SK-N-SH (cell line): ENCODE results near the gene C16orf95. TPM values are rescaled to one million over a fixed set of nuclear protein-coding genes. Genes with fewer than 3 reads are reported as not detected.

Experiments used
- CTCF ChIA-PET: fragments of 300-600, 350-600 bp; formaldehyde crosslinking; extraction: SDS; loops from one replicate; lab custom pipeline; 2021; lab: Yijun Ruan, JAX
- POLR2A ChIA-PET: fragments of 350-600 bp; sonication (Branson Sonifier 250); formaldehyde crosslinking; extraction: SDS; loops from one replicate; lab custom pipeline; 2020; ENCODE audit warnings: antibody characterized with exemption, inconsistent platforms; lab: Yijun Ruan, JAX
- DNase-seq: peaks from one replicate; pipeline ENCODE4 v3.0.0; 2012
- H2AFZ ChIP-seq: fragments of 200-600 bp; sonication (generic); 2 replicates; pipeline ENCODE4 v1.8.1; 2016; ENCODE audit warnings: antibody characterized with exemption, mild to moderate bottlenecking, low read depth
- H3F3A ChIP-seq: fragments of 200-600 bp; sonication (generic); replicated peaks from 2 replicates; pipeline ENCODE3; 2016; ENCODE audit warnings: antibody characterized with exemption, mild to moderate bottlenecking; ENCODE audit not compliant: insufficient read depth
- H3K27ac ChIP-seq, 2 experiments: fragments of 200-500 bp in 1 of 2; fragments of 200-600 bp in 1 of 2; sonication (Bioruptor generic) in 1 of 2; sonication (generic), shearing (Covaris generic) in 1 of 2; 2 replicates each; pipeline versions ENCODE4 v1.5.1 to v1.6.1; 2014 to 2016; ENCODE audit warnings: low read depth in 2 of 2, inconsistent platforms in 1 of 2, low read length in 1 of 2, mild to moderate bottlenecking in 1 of 2, mixed read lengths in 1 of 2
- H3K27me3 ChIP-seq: fragments of 200-600 bp; sonication (generic), shearing (Covaris generic); 2 replicates; pipeline ENCODE4 v1.6.1; 2016; ENCODE audit warnings: mixed run types; ENCODE audit not compliant: insufficient read depth
- H3K36me3 ChIP-seq, 2 experiments: fragments of 200-500 bp in 1 of 2; fragments of 200-600 bp in 1 of 2; sonication (Bioruptor generic) in 1 of 2; sonication (generic) in 1 of 2; replicated peaks in 1 of 2; 2 replicates each; pipeline versions ENCODE3 to v1.5.1; 2014 to 2016; ENCODE audit warnings: low read length in 1 of 2, mild to moderate bottlenecking in 1 of 2; ENCODE audit not compliant: insufficient read depth in 2 of 2, control insufficient read depth in 1 of 2
- H3K4me1 ChIP-seq, 2 experiments: fragments of 200-500 bp in 1 of 2; fragments of 200-600 bp in 1 of 2; sonication (Bioruptor generic) in 1 of 2; sonication (generic), shearing (Covaris generic) in 1 of 2; 2 replicates each; pipeline versions ENCODE4 v1.5.1 to v1.6.1; 2014 to 2016; ENCODE audit warnings: low read depth in 1 of 2, low read length in 1 of 2, mixed run types in 1 of 2; ENCODE audit not compliant: insufficient read depth in 2 of 2, control insufficient read depth in 1 of 2
- H3K4me2 ChIP-seq: fragments of 200-600 bp; sonication (generic), shearing (Covaris generic); 2 replicates; pipeline ENCODE4 v1.6.1; 2017; ENCODE audit warnings: mixed run types
- H3K4me3 ChIP-seq, 2 experiments: fragments of 200-500 bp in 1 of 2; fragments of 200-600 bp in 1 of 2; sonication (Bioruptor generic) in 1 of 2; sonication (generic), shearing (Covaris generic) in 1 of 2; 2 replicates each; pipeline versions ENCODE4 v1.5.1 to v1.8.1; 2014 to 2016; ENCODE audit warnings: low read depth in 2 of 2, inconsistent platforms in 1 of 2, low read length in 1 of 2, mild to moderate bottlenecking in 1 of 2, mixed read lengths in 1 of 2, moderate library complexity in 1 of 2
- H3K79me2 ChIP-seq: fragments of 200-600 bp; sonication (generic); 2 replicates; pipeline ENCODE4 v1.8.1; 2017; ENCODE audit warnings: mild to moderate bottlenecking; ENCODE audit not compliant: insufficient read depth
- H3K9ac ChIP-seq: fragments of 200-600 bp; sonication (generic); 2 replicates; pipeline ENCODE4 v1.6.1; 2017; ENCODE audit warnings: mixed run types
- H3K9me2 ChIP-seq: fragments of 200-600 bp; sonication (generic); 2 replicates; pipeline ENCODE4 v1.6.1; 2017; ENCODE audit warnings: mixed run types
- H3K9me3 ChIP-seq: fragments of 200-600 bp; sonication (generic); 2 replicates; pipeline ENCODE4 v1.6.1; 2017; ENCODE audit warnings: mixed run types, mild to moderate bottlenecking, moderate library complexity
- H4K20me1 ChIP-seq: fragments of 200-600 bp; sonication (generic); 2 replicates; pipeline ENCODE4 v1.6.1; 2017; ENCODE audit warnings: mild to moderate bottlenecking, mixed run types; ENCODE audit not compliant: insufficient read depth
- CHD2 ChIP-seq: fragments of 150-350 bp; IDR thresholded peaks from 2 replicates; pipeline ENCODE4 v1.6.1; 2018; ENCODE audit warnings: low read length; ENCODE audit not compliant: partially characterized antibody
- CTCF ChIP-seq: fragments of 200-600 bp; sonication (generic); IDR thresholded peaks from 2 replicates; pipeline ENCODE4 v1.6.1; 2017; ENCODE audit warnings: antibody characterized with exemption, mild to moderate bottlenecking, moderate library complexity
- EP300 ChIP-seq, 2 experiments: IDR thresholded peaks; 2 replicates each; pipeline versions ENCODE4 v1.4.0 to v1.6.1; 2012; ENCODE audit warnings: borderline replicate concordance in 1 of 2, low read depth in 1 of 2, low read length in 1 of 2
- EZH2phosphoT487 ChIP-seq: fragments of 200-600 bp; sonication (generic); IDR thresholded peaks from 2 replicates; pipeline ENCODE4 v1.6.1; 2017; ENCODE audit warnings: low read depth, mixed run types, mild to moderate bottlenecking, antibody characterized with exemption, moderate library complexity, borderline replicate concordance
- FOSL2 ChIP-seq: IDR thresholded peaks from 2 replicates; pipeline ENCODE4 v1.4.0; 2012; ENCODE audit warnings: low read depth, mild to moderate bottlenecking, moderate library complexity, borderline replicate concordance
- FOXM1 ChIP-seq: IDR thresholded peaks from 2 replicates; pipeline ENCODE4 v1.4.0; 2012; ENCODE audit warnings: low read depth, mild to moderate bottlenecking
- JUND ChIP-seq: IDR thresholded peaks from 2 replicates; pipeline ENCODE4 v1.4.0; 2012
- MEF2A ChIP-seq: IDR thresholded peaks from 2 replicates; pipeline ENCODE4 v1.4.0; 2012; ENCODE audit warnings: low read depth, borderline replicate concordance
- NRF1 ChIP-seq: IDR thresholded peaks from 2 replicates; pipeline ENCODE4 v1.6.1; 2012; ENCODE audit warnings: low read depth, mild to moderate bottlenecking, low read length
- POLR2AphosphoS5 ChIP-seq: IDR thresholded peaks from 2 replicates; pipeline ENCODE4 v1.6.1; 2012; ENCODE audit warnings: low read depth, low read length
- RAD21 ChIP-seq: IDR thresholded peaks from 2 replicates; pipeline ENCODE4 v1.6.1; 2012; ENCODE audit warnings: mild to moderate bottlenecking, low read length
- RCOR1 ChIP-seq: fragments of 150-350 bp; IDR thresholded peaks from 2 replicates; pipeline ENCODE4 v1.6.1; 2017; ENCODE audit warnings: antibody characterized with exemption, low read length
- RFX5 ChIP-seq: IDR thresholded peaks from 2 replicates; pipeline ENCODE4 v1.6.1; 2012; ENCODE audit warnings: mild to moderate bottlenecking, improper control_type of control experiment, low read length
- SIN3A ChIP-seq: IDR thresholded peaks from 2 replicates; pipeline ENCODE4 v1.6.1; 2012; ENCODE audit warnings: low read depth, mild to moderate bottlenecking, low read length, moderate library complexity, borderline replicate concordance
- SMC3 ChIP-seq: IDR thresholded peaks from 2 replicates; pipeline ENCODE4 v1.6.1; 2012; ENCODE audit warnings: low read depth, low read length, improper control_type of control experiment
- TAF1 ChIP-seq: IDR thresholded peaks from 2 replicates; pipeline ENCODE4 v1.6.1; 2012; ENCODE audit warnings: low read depth, mild to moderate bottlenecking, low read length, moderate library complexity, borderline replicate concordance
- TCF12 ChIP-seq: IDR thresholded peaks from 2 replicates; pipeline ENCODE4 v1.4.0; 2012
- TEAD4 ChIP-seq: IDR thresholded peaks from 2 replicates; pipeline ENCODE4 v1.4.0; 2012; ENCODE audit warnings: mild to moderate bottlenecking, borderline replicate concordance; ENCODE audit not compliant: insufficient read depth
- WGBS: methylation state at CpG from one replicate; pipeline ENCODE4 v1.1.6; 2017; ENCODE audit warnings: low lambda C conversion rate; 5-methylcytosine and 5-hydroxymethylcytosine counted together
- polyA plus RNA-seq, 3 experiments: library from polyadenylated mRNA; depleted of rRNA; stranded (reverse); fragments of >200 nt; gene quantifications; 2 replicates each; pipeline ENCODE4 v1.2.3, GENCODE V29; 2012
- TF ChIP-seq, protein P1 (sequence below): IDR thresholded peaks from 2 replicates; pipeline ENCODE4 v1.4.0; 2012; ENCODE audit warnings: low read depth
- TF ChIP-seq, protein P2 (sequence below): IDR thresholded peaks from 2 replicates; pipeline ENCODE4; 2012
- TF ChIP-seq, protein P3 (sequence below): fragments of 150-350 bp; IDR thresholded peaks from 2 replicates; pipeline ENCODE4 v1.6.1; 2016; ENCODE audit warnings: mild to moderate bottlenecking, low read depth, low read length
- TF ChIP-seq, protein P4 (sequence below): IDR thresholded peaks from 2 replicates; pipeline ENCODE4 v1.4.0; 2012; ENCODE audit warnings: low read depth, borderline replicate concordance

C16orf95 gene
- polyA plus RNA-seq, 1 of the 3 experiments (the other 2 are of a cell fraction), result 5.0 TPM

DNA sequence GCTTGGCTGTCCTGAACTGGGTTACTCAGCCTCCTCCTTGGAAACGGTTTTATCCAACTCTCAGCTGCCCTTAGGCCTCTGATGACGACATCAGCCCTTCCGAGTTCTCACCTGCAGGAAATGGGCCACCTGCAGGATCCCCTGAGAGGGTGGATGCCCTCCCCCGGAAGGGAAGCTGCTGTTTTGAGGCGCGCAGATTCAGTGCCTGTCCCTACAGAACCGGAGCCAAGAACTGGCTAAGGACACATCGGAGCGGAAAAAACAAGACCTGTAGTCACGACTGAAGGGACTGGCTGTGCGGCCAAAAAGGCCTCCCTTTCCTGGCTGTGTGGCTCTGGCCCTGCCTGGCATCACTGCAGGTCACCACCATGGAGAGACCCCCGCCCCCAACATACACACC, 11.7 kb upstream of the C16orf95 start:
- ChIA-PET CTCF (no interaction called here), POLR2A (no interaction called here)
- TF ChIP-seq MEF2A (no peak), TAF1 (no peak), JUND (no peak), CTCF (no peak), CHD2 (no peak), NRF1 (no peak), SMC3 (no peak), RAD21 (no peak), EZH2phosphoT487 (no peak), SIN3A (no peak)
- TF ChIP-seq, protein P1, sequence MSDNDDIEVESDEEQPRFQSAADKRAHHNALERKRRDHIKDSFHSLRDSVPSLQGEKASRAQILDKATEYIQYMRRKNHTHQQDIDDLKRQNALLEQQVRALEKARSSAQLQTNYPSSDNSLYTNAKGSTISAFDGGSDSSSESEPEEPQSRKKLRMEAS, result no peak
- H3K9ac ChIP-seq, result no peak overlapping the region
- WGBS, result 93% methylated on average over 9 of the region's 12 CpGs
- H3K9me3 ChIP-seq, result no peaks in the 10 kb centered on the region
- no peak overlapping the region for H2AFZ ChIP-seq
- no peaks in the 10 kb centered on the region for H3K9me2 ChIP-seq
- H3K27me3 ChIP-seq, result no peaks in the 10 kb centered on the region
- no peak overlapping the region for H3K27ac ChIP-seq
- no peak overlapping the region for H3K4me2 ChIP-seq
- H3K4me1 ChIP-seq, result peaks cover 0 to 7% of the 10 kb centered on the region in 2 experiments; a peak in 1 of 4 replicates
- no peaks in the 10 kb centered on the region for H3F3A ChIP-seq
- no peaks in the 10 kb centered on the region for H3K79me2 ChIP-seq
- DNase-seq, result no peak
- H4K20me1 ChIP-seq, result 0 out of 2 replicates have a peak, but pooled peaks cover 4% of the 10 kb centered on the region
- H3K4me3 ChIP-seq, result no peak overlapping the region
- peaks cover 0 to 33% of the 10 kb centered on the region in 2 experiments for H3K36me3 ChIP-seq

- Histone ChIP-seq H3K36me3 (peaks cover 0 to 32% of the 10 kb centered on the region in 2 experiments), H3K27me3 (no peaks in the 10 kb centered on the region), H3K79me2 (no peaks in the 10 kb centered on the region), H4K20me1 (0 out of 2 replicates have a peak, but pooled peaks cover 4% of the 10 kb centered on the region), H3K4me2 (no peak overlapping the region), H3K27ac (no peak overlapping the region), H3F3A (no peaks in the 10 kb centered on the region), H2AFZ (no peak overlapping the region), H3K9me3 (no peaks in the 10 kb centered on the region), H3K4me1 (peaks cover 0 to 7% of the 10 kb centered on the region in 2 experiments; a peak in 1 of 4 replicates), H3K4me3 (no peak overlapping the region), H3K9me2 (no peaks in the 10 kb centered on the region), H3K9ac (no peak overlapping the region)
- POLR2A ChIA-PET, result no interaction called here
- CTCF ChIA-PET, result no interaction called here
- DNase-seq, result no peak
- 82% methylated on average over 14 of the region's 19 CpGs for WGBS
- TF ChIP-seq RFX5, result no peak
- no peak for TF ChIP-seq CHD2
- no peak for TF ChIP-seq NRF1
- no peak for TF ChIP-seq SMC3
- TF ChIP-seq TAF1, result no peak
- TF ChIP-seq TCF12, result no peak
- TF ChIP-seq, protein P2, sequence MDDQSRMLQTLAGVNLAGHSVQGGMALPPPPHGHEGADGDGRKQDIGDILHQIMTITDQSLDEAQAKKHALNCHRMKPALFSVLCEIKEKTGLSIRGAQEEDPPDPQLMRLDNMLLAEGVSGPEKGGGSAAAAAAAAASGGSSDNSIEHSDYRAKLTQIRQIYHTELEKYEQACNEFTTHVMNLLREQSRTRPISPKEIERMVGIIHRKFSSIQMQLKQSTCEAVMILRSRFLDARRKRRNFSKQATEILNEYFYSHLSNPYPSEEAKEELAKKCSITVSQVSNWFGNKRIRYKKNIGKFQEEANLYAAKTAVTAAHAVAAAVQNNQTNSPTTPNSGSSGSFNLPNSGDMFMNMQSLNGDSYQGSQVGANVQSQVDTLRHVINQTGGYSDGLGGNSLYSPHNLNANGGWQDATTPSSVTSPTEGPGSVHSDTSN, result no peak
- TF ChIP-seq, protein P3, sequence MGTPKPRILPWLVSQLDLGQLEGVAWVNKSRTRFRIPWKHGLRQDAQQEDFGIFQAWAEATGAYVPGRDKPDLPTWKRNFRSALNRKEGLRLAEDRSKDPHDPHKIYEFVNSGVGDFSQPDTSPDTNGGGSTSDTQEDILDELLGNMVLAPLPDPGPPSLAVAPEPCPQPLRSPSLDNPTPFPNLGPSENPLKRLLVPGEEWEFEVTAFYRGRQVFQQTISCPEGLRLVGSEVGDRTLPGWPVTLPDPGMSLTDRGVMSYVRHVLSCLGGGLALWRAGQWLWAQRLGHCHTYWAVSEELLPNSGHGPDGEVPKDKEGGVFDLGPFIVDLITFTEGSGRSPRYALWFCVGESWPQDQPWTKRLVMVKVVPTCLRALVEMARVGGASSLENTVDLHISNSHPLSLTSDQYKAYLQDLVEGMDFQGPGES, result no peak
- no peak for TF ChIP-seq RCOR1
- TF ChIP-seq POLR2AphosphoS5, result no peak
- TF ChIP-seq FOSL2, result no peak
- TF ChIP-seq, protein P4, sequence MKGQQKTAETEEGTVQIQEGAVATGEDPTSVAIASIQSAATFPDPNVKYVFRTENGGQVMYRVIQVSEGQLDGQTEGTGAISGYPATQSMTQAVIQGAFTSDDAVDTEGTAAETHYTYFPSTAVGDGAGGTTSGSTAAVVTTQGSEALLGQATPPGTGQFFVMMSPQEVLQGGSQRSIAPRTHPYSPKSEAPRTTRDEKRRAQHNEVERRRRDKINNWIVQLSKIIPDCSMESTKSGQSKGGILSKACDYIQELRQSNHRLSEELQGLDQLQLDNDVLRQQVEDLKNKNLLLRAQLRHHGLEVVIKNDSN, result no peak
- no peak for TF ChIP-seq FOXM1
- TF ChIP-seq EZH2phosphoT487, result no peak
- TF ChIP-seq TEAD4, result no peak
- no peak for TF ChIP-seq EP300 (IDR thresholded peaks at IDR 0.05; ENCODE audit: borderline replicate concordance in 1 of 2, low read depth in 1 of 2, low read length in 1 of 2)
Measured at GRCh38 chr16:87327798-87328495, 10.8 kb upstream of the C16orf95 start.
